HepG2 (cell line): ENCODE data around the gene LAPTM4A. TPM values are rescaled to one million over a fixed set of nuclear protein-coding genes. Genes with fewer than 3 reads are reported as not detected.

Experiments used
- ARNTL ChIP-seq: sonication (generic); formaldehyde crosslinking; IDR thresholded peaks from 2 replicates; pipeline ENCODE4 v1.4.0; 2020; ENCODE audit warnings: mild to moderate bottlenecking, missing genetic modification reagents
- DRAP1 ChIP-seq: IDR thresholded peaks from 2 replicates; pipeline ENCODE4 v1.6.1; 2016; ENCODE audit warnings: missing genetic modification reagents, missing compliant biosample characterization
- HDAC6 ChIP-seq: fragments of 200-600 bp; sonication (generic); IDR thresholded peaks from 2 replicates; pipeline ENCODE4 v1.7.0; 2017; ENCODE audit warnings: mild to moderate bottlenecking, antibody characterized with exemption, low read length, low read depth
- HMG20B ChIP-seq: conservative IDR thresholded peaks from 2 replicates; pipeline ENCODE4 v1.6.1; 2016; ENCODE audit warnings: missing genetic modification reagents, missing compliant biosample characterization
- KIAA2018 ChIP-seq: sonication (generic); formaldehyde crosslinking; IDR thresholded peaks from 2 replicates; pipeline ENCODE4 v1.5.0; 2020; ENCODE audit warnings: mild to moderate bottlenecking, missing genetic modification reagents, borderline replicate concordance
- ZNF331 ChIP-seq: sonication (generic); formaldehyde crosslinking; IDR thresholded peaks from 2 replicates; pipeline ENCODE4 v1.4.0; 2020; ENCODE audit warnings: missing genetic modification reagents
- ZSCAN5A ChIP-seq: sonication (generic); formaldehyde crosslinking; IDR thresholded peaks from 2 replicates; pipeline ENCODE4 v1.8.0; 2022; ENCODE audit warnings: mild to moderate bottlenecking, missing genetic modification reagents, borderline replicate concordance
- ZZZ3 ChIP-seq: sonication (generic); formaldehyde crosslinking; IDR thresholded peaks from 2 replicates; pipeline ENCODE4 v1.4.0; 2020; ENCODE audit warnings: missing genetic modification reagents, mild to moderate bottlenecking, borderline replicate concordance
- polyA plus RNA-seq, 8 experiments: library from polyadenylated mRNA; depleted of rRNA in 3 of 8; stranded (reverse) in 7 of 8; unstranded in 1 of 8; fragments of >200 nt; fragmentation: Illumina TruSeq in 4 of 8; extraction: Trizol in 4 of 8; gene quantifications; 2 replicates each; pipeline versions ENCODE4 v1.2.1 to v1.2.3, GENCODE V29; 2011 to 2016; ENCODE audit warnings: low read depth in 4 of 8, missing spikeins in 1 of 8, mixed read lengths in 1 of 8; ENCODE audit not compliant: insufficient read depth in 1 of 8
- total RNA-seq, 5 experiments: library from RNA; depleted of rRNA; stranded (reverse); fragments of >200 nt; fragmentation: Illumina TruSeq; extraction: Trizol; gene quantifications; 2 replicates each; pipeline ENCODE4 v1.2.3, GENCODE V29; 2016; ENCODE audit warnings: low read depth in 1 of 5
- TF ChIP-seq, protein P1 (sequence below): sonication (generic); formaldehyde crosslinking; IDR thresholded peaks from 2 replicates; pipeline ENCODE4 v1.9.0; 2021; ENCODE audit warnings: mild to moderate bottlenecking, missing genetic modification reagents
- TF ChIP-seq, protein P2 (sequence below): sonication (generic); formaldehyde crosslinking; IDR thresholded peaks from 2 replicates; pipeline ENCODE4 v1.5.0; 2020; ENCODE audit warnings: missing genetic modification reagents, mild to moderate bottlenecking, borderline replicate concordance

LAPTM4A gene
- total and polyA plus RNA-seq, 2 of the 13 experiments (the other 11 are each of a cell fraction or from before 2014, with no cell fraction given), result 116 to 558 TPM

DNA sequence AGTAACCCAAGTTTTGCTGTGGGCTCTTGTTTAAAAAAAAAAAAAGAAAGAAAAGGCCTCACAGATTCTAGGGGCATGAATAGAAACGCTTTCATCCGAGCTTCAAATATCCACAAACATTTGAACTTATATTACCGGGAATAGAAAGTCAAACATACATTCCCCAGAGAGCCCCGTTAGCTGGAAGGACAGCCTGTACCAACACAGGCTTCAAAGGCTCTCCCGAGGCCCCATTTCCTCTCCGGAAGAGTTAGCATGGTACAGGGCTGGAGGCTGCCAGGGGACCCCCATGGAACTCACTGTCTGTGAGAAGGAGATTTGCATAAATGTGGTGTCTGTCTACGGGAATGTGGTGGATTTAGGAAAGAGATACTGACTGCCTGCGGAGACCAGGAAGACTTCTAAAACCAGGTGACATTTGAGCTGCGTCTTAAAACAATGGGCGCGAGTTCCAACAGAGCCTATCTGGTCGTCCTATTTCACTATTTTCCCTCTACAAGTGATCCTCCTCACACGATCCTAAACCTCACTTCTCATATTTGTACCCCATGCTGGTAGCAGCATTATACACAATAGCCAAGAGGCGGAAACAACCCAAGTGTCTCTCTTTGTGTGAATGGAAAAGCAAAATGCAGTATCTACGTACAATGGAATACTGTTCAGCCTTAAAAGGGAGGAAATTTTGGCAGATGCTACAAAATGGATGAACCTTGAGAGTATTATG is 38.1 kb downstream of the LAPTM4A start (continued):
- TF ChIP-seq KIAA2018 (CRISPR knock-in tag) (no peak), HDAC6 (no peak), ARNTL (CRISPR knock-in tag) (no peak; the same call in 1 of the 2 replicates), ZSCAN5A (CRISPR knock-in tag) (no peak), ZZZ3 (CRISPR knock-in tag) (no peak), ZNF331 (no peak; the same call in 1 of the 2 replicates), HMG20B (no peak), DRAP1 (CRISPR knock-in tag) (no peak; the same call in 1 of the 2 replicates)
- TF ChIP-seq, protein P1, sequence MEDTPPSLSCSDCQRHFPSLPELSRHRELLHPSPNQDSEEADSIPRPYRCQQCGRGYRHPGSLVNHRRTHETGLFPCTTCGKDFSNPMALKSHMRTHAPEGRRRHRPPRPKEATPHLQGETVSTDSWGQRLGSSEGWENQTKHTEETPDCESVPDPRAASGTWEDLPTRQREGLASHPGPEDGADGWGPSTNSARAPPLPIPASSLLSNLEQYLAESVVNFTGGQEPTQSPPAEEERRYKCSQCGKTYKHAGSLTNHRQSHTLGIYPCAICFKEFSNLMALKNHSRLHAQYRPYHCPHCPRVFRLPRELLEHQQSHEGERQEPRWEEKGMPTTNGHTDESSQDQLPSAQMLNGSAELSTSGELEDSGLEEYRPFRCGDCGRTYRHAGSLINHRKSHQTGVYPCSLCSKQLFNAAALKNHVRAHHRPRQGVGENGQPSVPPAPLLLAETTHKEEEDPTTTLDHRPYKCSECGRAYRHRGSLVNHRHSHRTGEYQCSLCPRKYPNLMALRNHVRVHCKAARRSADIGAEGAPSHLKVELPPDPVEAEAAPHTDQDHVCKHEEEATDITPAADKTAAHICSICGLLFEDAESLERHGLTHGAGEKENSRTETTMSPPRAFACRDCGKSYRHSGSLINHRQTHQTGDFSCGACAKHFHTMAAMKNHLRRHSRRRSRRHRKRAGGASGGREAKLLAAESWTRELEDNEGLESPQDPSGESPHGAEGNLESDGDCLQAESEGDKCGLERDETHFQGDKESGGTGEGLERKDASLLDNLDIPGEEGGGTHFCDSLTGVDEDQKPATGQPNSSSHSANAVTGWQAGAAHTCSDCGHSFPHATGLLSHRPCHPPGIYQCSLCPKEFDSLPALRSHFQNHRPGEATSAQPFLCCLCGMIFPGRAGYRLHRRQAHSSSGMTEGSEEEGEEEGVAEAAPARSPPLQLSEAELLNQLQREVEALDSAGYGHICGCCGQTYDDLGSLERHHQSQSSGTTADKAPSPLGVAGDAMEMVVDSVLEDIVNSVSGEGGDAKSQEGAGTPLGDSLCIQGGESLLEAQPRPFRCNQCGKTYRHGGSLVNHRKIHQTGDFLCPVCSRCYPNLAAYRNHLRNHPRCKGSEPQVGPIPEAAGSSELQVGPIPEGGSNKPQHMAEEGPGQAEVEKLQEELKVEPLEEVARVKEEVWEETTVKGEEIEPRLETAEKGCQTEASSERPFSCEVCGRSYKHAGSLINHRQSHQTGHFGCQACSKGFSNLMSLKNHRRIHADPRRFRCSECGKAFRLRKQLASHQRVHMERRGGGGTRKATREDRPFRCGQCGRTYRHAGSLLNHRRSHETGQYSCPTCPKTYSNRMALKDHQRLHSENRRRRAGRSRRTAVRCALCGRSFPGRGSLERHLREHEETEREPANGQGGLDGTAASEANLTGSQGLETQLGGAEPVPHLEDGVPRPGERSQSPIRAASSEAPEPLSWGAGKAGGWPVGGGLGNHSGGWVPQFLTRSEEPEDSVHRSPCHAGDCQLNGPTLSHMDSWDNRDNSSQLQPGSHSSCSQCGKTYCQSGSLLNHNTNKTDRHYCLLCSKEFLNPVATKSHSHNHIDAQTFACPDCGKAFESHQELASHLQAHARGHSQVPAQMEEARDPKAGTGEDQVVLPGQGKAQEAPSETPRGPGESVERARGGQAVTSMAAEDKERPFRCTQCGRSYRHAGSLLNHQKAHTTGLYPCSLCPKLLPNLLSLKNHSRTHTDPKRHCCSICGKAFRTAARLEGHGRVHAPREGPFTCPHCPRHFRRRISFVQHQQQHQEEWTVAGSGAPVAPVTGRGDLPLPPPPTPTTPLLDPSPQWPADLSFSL, result no peak
- TF ChIP-seq, protein P2, sequence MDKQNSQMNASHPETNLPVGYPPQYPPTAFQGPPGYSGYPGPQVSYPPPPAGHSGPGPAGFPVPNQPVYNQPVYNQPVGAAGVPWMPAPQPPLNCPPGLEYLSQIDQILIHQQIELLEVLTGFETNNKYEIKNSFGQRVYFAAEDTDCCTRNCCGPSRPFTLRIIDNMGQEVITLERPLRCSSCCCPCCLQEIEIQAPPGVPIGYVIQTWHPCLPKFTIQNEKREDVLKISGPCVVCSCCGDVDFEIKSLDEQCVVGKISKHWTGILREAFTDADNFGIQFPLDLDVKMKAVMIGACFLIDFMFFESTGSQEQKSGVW, result no peak
